ENCODE measurements around the gene RGS19.
A peak's percentile ranks its signal among the peaks of the same experiment; 100 is the strongest.

The RGS19 gene

GRCh38 chr20:64095455-64095854 lies 16.1 kb upstream of the RGS19 start:
- TF ChIP-seq MAX (IDR thresholded peaks at IDR 0.05) = no peak
- TF ChIP-seq ZBTB7A (IDR thresholded peaks at IDR 0.05; ENCODE audit: low read depth) = no peak

GRCh38 chr20:64093013-64093503 lies 13.7 kb upstream of the RGS19 start:
- no peak for TF ChIP-seq CEBPB (IDR thresholded peaks at IDR 0.05)
- no peak for TF ChIP-seq TCF12 (IDR thresholded peaks at IDR 0.05; ENCODE audit: low read depth)
- TF ChIP-seq, protein P1, sequence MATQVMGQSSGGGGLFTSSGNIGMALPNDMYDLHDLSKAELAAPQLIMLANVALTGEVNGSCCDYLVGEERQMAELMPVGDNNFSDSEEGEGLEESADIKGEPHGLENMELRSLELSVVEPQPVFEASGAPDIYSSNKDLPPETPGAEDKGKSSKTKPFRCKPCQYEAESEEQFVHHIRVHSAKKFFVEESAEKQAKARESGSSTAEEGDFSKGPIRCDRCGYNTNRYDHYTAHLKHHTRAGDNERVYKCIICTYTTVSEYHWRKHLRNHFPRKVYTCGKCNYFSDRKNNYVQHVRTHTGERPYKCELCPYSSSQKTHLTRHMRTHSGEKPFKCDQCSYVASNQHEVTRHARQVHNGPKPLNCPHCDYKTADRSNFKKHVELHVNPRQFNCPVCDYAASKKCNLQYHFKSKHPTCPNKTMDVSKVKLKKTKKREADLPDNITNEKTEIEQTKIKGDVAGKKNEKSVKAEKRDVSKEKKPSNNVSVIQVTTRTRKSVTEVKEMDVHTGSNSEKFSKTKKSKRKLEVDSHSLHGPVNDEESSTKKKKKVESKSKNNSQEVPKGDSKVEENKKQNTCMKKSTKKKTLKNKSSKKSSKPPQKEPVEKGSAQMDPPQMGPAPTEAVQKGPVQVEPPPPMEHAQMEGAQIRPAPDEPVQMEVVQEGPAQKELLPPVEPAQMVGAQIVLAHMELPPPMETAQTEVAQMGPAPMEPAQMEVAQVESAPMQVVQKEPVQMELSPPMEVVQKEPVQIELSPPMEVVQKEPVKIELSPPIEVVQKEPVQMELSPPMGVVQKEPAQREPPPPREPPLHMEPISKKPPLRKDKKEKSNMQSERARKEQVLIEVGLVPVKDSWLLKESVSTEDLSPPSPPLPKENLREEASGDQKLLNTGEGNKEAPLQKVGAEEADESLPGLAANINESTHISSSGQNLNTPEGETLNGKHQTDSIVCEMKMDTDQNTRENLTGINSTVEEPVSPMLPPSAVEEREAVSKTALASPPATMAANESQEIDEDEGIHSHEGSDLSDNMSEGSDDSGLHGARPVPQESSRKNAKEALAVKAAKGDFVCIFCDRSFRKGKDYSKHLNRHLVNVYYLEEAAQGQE (IDR thresholded peaks at IDR 0.05; ENCODE audit: low read depth) = no peak
- no peak for TF ChIP-seq CREB1 (IDR thresholded peaks at IDR 0.05; ENCODE audit: low read depth)
- no peak for TF ChIP-seq EGR1 (IDR thresholded peaks at IDR 0.05)
- TF ChIP-seq TAF1 (IDR thresholded peaks at IDR 0.05; ENCODE audit: low read depth) = no peak
- no peak for TF ChIP-seq TEAD4 (IDR thresholded peaks at IDR 0.05)
- no peak for TF ChIP-seq EP300 (IDR thresholded peaks at IDR 0.05; ENCODE audit: borderline replicate concordance)
- TF ChIP-seq NFIC (IDR thresholded peaks at IDR 0.05) = no peak
- no peak for TF ChIP-seq MAX (IDR thresholded peaks at IDR 0.05)
- no peak for TF ChIP-seq YY1 (IDR thresholded peaks at IDR 0.05; ENCODE audit: low read depth)
- TF ChIP-seq ZBTB7A (IDR thresholded peaks at IDR 0.05; ENCODE audit: low read depth) = no peak
- no peak for TF ChIP-seq FOXM1 (IDR thresholded peaks at IDR 0.05; ENCODE audit: borderline replicate concordance, low read depth)
- TF ChIP-seq RAD21 (IDR thresholded peaks at IDR 0.05; ENCODE audit: low read depth) = no peak
- TF ChIP-seq USF1 (IDR thresholded peaks at IDR 0.05) = no peak

DNA sequence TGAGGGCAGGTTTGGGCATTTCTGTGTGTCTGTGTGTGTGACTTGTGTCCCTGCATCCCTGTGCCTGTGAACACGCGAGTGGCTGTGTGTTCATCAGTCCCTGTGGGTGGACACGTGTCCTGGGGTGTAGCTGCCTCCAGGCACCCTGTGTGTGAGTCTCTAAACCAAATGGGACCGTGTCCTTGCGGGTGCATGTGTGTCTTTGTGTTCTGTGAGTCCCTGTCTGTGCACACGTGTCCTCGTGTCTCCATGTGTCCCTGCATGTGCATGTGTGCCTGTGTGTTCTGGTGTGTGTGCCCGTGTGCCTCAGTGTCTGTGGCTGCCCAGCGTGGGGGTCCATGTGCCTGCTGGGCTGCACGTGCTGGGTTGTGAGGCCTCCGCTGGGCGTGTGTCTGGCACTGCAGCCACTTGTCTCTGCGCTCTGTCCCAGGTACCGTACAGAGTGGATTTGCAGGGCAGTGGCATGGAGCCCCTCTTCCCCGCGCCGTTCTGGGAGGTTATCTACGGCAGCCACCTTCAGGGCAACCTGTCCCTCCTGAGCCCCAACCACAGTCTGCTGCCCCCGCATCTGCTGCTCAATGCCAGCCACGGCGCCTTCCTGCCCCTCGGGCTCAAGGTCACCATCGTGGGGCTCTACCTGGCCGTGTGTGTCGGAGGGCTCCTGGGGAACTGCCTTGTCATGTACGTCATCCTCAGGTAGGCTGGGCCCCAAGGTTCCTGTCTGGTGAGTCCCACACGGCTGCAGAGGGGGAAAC lies 13.1 kb upstream of the RGS19 start:
- TF ChIP-seq MAX (IDR thresholded peaks at IDR 0.05) (peak; percentile 29; the same call in 1 of the 2 replicates), USF1 (IDR thresholded peaks at IDR 0.05) (no peak)

GRCh38 chr20:64091770-64092169 lies 12.5 kb upstream of the RGS19 start:
- no peak for TF ChIP-seq CREB1 (IDR thresholded peaks at IDR 0.05; ENCODE audit: low read depth)

DNA sequence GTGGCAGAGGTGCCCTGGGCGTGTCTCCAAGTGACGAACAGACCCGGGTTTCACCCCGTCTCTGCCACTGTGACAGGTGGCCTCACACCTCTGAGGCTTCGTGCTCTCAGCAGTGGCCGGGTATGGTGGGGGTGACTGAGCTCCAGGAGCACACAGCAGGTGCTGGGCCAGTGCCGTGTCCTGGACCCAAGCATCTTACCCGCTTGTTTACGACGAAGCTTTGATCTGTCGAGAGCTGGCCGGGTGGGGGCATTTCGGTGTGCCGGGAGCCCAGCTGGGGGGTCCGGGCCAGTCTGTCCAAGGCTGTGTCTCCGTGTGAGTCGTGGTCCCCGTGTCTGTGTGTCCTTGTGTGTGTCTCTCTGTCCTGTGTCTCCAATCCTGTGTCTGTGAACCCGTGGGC lies 12.0 kb upstream of the RGS19 start:
- TF ChIP-seq, protein P1 (IDR thresholded peaks at IDR 0.05; ENCODE audit: low read depth) = no peak
- no peak for TF ChIP-seq CREB1 (IDR thresholded peaks at IDR 0.05; ENCODE audit: low read depth)
- TF ChIP-seq TCF12 (IDR thresholded peaks at IDR 0.05; ENCODE audit: low read depth) = no peak
- no peak for TF ChIP-seq USF1 (IDR thresholded peaks at IDR 0.05)
- TF ChIP-seq NFIC (IDR thresholded peaks at IDR 0.05) = no peak
- TF ChIP-seq FOXM1 (IDR thresholded peaks at IDR 0.05; ENCODE audit: borderline replicate concordance, low read depth) = no peak
- no peak for TF ChIP-seq RAD21 (IDR thresholded peaks at IDR 0.05; ENCODE audit: low read depth)
- TF ChIP-seq TAF1 (IDR thresholded peaks at IDR 0.05; ENCODE audit: low read depth) = no peak
- TF ChIP-seq ZBTB7A (IDR thresholded peaks at IDR 0.05; ENCODE audit: low read depth) = no peak
- TF ChIP-seq CEBPB (IDR thresholded peaks at IDR 0.05) = no peak
- TF ChIP-seq EP300 (IDR thresholded peaks at IDR 0.05; ENCODE audit: borderline replicate concordance) = no peak
- TF ChIP-seq TEAD4 (IDR thresholded peaks at IDR 0.05) = no peak

DNA sequence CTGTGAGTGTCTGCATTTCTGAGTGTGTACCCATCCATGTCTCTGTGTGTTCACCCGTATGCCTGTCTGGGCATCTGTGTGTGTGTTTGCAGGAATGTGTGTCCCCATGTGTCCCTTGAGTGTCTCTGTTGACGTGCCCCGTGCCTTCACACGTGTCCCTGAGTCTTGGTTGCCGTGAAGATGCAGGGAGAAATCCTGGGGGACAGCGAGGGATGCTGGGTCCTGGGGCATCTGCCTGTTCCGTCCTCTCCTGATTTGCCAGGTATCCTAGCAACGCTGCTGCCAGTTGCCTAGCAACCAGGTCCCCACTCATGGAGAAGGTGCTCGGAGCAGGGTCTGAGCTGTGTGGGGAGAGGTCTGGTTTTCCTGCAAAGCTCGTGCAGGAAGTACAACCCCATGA lies 10.8 kb upstream of the RGS19 start:
- no peak for TF ChIP-seq USF1 (IDR thresholded peaks at IDR 0.05)
